ENCODE measurements around the gene MPPED1. TPM values are rescaled to one million over a fixed set of nuclear protein-coding genes. Genes with fewer than 3 reads are reported as not detected.

MPPED1 gene
- total RNA-seq, 1 donor from 2014 or later, result not detected

DNA sequence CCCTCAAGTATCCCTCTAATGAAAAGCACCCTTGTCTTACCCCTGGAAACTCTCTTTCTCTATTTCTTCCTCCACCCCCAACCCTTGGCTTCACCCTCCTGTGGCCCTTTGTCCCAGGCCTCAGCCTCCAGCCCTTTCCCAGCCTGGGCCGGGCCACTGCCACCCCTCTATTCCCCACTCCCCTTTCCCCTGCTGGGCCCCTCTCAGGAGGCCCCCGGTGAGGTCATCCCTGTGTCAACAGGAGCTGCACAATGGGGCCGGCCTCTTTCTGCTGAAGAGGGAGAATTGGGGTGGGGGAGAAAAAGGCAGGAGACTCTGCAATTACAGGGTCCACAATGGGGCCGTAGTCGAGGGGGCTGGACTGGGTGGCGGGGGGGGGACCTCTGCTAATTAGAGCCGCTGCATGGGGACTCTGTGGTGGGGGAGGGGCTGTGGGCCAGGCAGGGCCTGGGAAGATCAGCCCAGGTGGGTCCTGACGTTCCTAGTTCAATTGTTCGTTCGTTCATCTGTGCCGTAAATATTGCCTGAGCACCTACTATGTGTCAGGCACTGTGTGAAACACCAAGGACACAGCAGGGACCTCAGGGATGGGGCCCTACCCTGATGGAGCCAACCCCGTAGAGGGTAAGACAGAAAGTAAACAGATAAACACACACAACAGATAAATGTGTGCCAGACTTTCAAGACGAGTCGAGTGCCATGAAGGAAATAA is 18.5 kb upstream of the MPPED1 start:
- no peak for DNase-seq
- Histone ChIP-seq H3K27ac (replicated peaks) (no peak overlapping the region), H3K4me3 (no peak overlapping the region), H3K4me1 (no peaks in the 10 kb centered on the region), H3K36me3 (no peaks in the 10 kb centered on the region), H3K9me3 (replicated peaks) (peaks cover 9% of the 10 kb centered on the region), H3K27me3 (ENCODE audit: low read depth) (peaks cover 11% of the 10 kb centered on the region)
- intact Hi-C loops (cut with micrococcal nuclease), result no loop called here
- TF ChIP-seq, protein P1, sequence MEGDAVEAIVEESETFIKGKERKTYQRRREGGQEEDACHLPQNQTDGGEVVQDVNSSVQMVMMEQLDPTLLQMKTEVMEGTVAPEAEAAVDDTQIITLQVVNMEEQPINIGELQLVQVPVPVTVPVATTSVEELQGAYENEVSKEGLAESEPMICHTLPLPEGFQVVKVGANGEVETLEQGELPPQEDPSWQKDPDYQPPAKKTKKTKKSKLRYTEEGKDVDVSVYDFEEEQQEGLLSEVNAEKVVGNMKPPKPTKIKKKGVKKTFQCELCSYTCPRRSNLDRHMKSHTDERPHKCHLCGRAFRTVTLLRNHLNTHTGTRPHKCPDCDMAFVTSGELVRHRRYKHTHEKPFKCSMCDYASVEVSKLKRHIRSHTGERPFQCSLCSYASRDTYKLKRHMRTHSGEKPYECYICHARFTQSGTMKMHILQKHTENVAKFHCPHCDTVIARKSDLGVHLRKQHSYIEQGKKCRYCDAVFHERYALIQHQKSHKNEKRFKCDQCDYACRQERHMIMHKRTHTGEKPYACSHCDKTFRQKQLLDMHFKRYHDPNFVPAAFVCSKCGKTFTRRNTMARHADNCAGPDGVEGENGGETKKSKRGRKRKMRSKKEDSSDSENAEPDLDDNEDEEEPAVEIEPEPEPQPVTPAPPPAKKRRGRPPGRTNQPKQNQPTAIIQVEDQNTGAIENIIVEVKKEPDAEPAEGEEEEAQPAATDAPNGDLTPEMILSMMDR (IDR thresholded peaks at IDR 0.05; ENCODE audit: borderline replicate concordance), result no peak

DNA sequence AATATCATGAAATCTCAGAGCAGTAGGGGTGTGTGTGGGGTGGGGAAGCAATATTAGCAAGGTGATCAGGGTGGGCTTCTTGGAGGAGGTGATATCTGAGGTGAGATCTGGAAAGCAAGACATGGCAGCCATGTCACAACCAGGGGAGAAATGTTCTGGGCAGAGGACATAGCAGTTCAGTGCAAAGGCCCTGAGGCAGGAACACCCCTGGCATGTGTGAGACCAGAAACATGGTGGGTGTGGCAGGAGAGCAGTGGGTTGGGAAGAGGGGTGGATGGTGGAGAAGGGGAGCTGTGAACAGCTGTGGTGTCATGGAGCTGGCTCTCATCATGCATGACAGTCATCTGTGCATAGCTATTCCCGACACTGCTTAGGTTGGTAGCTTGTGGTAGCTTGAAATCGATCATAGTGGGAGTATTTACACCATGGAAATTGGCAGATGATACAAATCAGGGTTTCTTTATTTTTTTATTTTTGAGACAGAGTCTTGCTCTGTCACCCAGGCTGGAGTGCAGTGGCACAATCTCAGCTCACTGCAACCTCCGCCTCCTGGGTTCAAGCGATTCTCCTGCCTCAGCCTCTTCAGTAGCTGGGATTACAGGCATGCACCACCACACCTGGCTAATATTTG is 17.9 kb upstream of the MPPED1 start:
- H3K9me3 ChIP-seq (replicated peaks), result peaks cover 9% of the 10 kb centered on the region
- no peak overlapping the region for H3K4me3 ChIP-seq
- no peak for DNase-seq
- TF ChIP-seq, protein P1 (IDR thresholded peaks at IDR 0.05; ENCODE audit: borderline replicate concordance), result no peak
- no peaks in the 10 kb centered on the region for H3K36me3 ChIP-seq
- H3K27ac ChIP-seq (replicated peaks), result no peak overlapping the region
- no peaks in the 10 kb centered on the region for H3K4me1 ChIP-seq
- peaks cover 17% of the 10 kb centered on the region for H3K27me3 ChIP-seq (ENCODE audit: low read depth)
- intact Hi-C loops (cut with micrococcal nuclease), result no loop called here

DNA sequence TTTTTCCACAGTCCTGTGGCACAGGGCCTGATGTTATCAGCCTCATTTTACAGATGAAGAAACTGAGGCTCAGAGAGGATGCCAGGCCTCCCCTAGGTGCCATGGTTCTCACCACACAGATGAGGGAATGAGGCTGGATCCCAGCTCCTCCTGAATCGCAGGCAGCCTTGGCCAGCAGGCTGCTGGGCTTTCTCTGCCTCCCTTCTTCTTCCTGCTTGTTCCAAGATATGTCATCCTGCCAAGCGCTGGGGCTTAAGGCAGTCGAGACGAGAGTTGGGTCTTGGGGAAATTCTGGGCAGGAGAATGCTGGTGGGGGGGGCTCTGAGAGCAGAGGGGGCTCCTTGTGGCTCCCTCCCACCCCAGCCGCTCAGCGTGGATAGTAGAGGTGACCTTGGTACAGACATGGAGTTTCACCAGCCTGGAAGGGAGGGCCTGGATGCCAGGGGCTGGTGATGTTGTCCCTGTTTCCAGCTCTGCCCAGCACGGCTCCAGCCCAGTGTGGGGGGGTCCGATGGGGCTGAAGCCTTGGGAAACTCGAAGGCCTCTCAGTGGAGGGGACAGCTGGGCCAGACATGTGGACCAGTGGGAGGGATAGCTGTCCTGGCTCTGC is 16.6 kb upstream of the MPPED1 start:
- H3K36me3 ChIP-seq, result no peaks in the 10 kb centered on the region
- no peak overlapping the region for H3K27ac ChIP-seq (replicated peaks)
- no peak for DNase-seq
- peaks cover 30% of the 10 kb centered on the region for H3K27me3 ChIP-seq (ENCODE audit: low read depth)
- no peak overlapping the region for H3K4me3 ChIP-seq
- intact Hi-C loops (cut with micrococcal nuclease), result no loop called here
- H3K9me3 ChIP-seq (replicated peaks), result peaks cover 9% of the 10 kb centered on the region
- TF ChIP-seq, protein P1 (IDR thresholded peaks at IDR 0.05; ENCODE audit: borderline replicate concordance), result no peak
- peaks cover 2% of the 10 kb centered on the region for H3K4me1 ChIP-seq

DNA sequence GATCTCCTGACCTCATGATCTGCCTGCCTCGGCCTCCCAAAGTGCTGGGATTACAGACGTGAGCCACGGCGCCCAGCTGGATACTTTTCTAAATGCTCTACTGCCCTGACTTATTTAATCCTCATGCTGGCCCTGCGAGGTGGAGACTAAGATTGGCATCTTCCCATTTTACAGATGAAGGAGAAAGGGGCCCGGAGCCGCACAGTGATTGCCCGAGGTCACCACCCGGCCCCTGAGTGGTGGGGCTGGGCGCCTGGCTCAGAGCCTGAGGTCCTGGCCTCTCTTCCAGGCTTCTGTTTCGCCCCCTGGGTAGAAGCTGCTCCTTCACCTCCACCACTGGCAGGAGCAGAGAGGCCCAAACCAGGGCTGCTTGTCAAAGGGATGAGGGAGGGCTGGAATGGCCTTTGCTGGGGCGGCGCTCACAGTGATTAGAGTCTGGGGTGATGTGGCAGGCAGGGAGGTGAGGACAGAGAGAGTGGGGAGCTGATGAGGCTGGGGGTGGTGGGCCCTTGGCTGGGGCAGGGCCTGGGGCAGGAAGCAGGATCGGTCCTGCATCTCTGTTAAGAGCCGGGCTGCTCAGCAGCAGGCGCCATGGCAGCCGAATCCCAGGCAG is 15.4 kb upstream of the MPPED1 start:
- Histone ChIP-seq H3K9me3 (replicated peaks) (peaks cover 9% of the 10 kb centered on the region), H3K27me3 (ENCODE audit: low read depth) (peaks cover 41% of the 10 kb centered on the region), H3K36me3 (no peaks in the 10 kb centered on the region), H3K4me3 (no peak overlapping the region), H3K27ac (replicated peaks) (no peak overlapping the region), H3K4me1 (peaks cover 7% of the 10 kb centered on the region)
- intact Hi-C loops (cut with micrococcal nuclease), result no loop called here
- DNase-seq, result no peak
- TF ChIP-seq, protein P1 (IDR thresholded peaks at IDR 0.05; ENCODE audit: borderline replicate concordance), result no peak

DNA sequence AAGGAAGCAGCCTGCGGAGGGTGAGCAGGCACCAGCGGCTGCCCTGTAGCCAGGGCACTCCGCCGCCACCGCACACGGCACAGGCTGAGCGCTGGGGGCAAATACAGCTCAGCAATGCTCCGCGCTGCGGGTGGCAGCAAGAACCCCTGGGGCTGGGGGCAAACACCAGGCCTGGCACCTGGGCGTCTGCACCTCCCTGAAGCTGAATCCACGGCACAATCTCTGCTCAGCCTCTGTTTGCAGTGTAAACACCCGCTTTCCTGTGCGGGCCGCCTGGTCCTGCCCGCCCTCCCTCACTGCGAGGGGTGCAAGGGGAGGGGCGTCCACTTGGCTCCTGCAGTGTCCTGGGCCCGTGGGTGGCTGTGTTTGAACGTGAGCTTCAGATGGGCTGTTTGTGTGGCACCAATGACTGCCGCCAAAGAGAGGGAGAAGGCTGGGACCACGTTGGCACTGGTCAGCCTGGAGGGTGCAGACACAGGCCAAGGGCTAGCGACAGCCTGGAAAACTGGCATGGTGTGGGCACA is 14.8 kb upstream of the MPPED1 start:
- no peak for DNase-seq
- Histone ChIP-seq H3K27me3 (ENCODE audit: low read depth) (peaks cover 46% of the 10 kb centered on the region), H3K4me1 (peaks cover 7% of the 10 kb centered on the region), H3K36me3 (no peaks in the 10 kb centered on the region), H3K27ac (replicated peaks) (no peak overlapping the region), H3K9me3 (replicated peaks) (peaks cover 9% of the 10 kb centered on the region), H3K4me3 (no peak overlapping the region)
- TF ChIP-seq, protein P1 (IDR thresholded peaks at IDR 0.05; ENCODE audit: borderline replicate concordance), result no peak
- intact Hi-C loops (cut with micrococcal nuclease), result no loop called here

All from left ventricle myocardium inferior (tissue), 1 donor.